HTERT RPE-1 (cell line): ENCODE measurements around the gene COL5A1.

Experiments
- in situ Hi-C: fragments of 300-500 bp; cut with MboI; formaldehyde crosslinking; loops from 4 replicates; pipeline ENCODE4 v1.14.3; 2020; ENCODE audit warnings: low sequenced_read_pairs

The COL5A1 gene

GRCh38 chr9:134737842-134738580, 96.4 kb downstream of the COL5A1 start:
- in situ Hi-C loops, result no loop called here

DNA sequence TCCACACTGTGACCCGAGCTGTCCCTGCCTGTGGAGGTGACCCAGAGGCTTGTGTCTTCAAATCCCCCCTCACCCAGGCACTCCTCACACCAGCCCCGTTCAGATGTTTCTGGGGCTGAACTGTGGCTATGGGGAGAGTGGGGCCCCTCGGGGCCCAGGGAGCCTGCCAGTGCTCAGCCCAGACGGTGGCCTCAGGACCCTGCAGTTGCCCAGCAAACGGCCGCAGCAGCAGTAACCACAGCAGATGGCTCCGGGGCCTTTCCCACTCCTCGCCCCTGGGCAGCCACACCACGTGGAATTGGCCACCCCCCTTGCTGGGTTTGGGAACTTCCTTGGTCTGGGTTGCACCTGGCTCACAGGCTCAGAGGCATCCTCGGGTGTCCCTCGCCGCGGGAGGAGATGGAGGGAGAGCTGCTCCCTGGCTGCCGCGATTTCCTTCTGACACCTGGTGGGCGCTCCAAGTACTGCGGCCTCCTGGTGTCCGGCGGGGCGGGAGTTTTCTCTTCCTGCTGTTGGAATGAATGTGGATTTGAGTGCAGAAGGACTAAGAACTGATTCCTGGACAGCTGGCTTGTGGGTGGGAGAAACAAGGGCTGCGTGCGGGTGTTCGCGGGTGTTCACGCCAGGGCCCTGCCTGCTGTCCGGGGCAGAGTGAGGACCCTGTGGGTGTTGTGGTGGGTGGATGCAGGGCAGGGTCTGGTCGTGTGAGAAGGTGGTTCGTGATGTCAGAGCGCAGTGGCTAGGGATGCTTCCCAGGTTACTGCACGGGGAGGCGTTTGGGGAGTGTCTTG, 97.5 kb downstream of the COL5A1 start:
- in situ Hi-C loops, result no loop called here

- in situ Hi-C loops, result no loop called here
These were observed 98.0 kb downstream of the COL5A1 start for GRCh38 chr9:134739660-134739968.

GRCh38 chr9:134740071-134740470, 98.5 kb downstream of the COL5A1 start:
- in situ Hi-C loops, result no loop called here

DNA sequence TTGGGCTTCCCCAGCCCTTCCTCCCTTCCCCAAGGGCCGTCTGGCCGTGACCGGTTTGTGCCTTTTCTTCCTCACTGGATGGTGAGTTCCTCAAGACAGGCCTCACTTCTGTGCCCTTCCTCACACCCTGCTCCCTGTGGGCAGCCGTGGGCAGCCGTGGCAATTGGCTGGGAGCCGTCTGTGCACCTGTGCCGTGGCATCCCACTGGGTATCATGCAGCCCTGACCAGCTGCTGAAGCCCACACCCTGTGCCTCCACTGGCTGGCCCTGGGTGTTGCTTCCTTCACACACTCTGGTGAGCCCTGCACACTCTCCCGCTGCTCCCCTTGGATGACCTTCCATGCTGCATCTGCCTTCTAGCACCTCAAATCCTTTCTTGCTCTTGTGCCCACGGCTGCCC, 100.2 kb downstream of the COL5A1 start:
- in situ Hi-C loops, result no loop called here

DNA sequence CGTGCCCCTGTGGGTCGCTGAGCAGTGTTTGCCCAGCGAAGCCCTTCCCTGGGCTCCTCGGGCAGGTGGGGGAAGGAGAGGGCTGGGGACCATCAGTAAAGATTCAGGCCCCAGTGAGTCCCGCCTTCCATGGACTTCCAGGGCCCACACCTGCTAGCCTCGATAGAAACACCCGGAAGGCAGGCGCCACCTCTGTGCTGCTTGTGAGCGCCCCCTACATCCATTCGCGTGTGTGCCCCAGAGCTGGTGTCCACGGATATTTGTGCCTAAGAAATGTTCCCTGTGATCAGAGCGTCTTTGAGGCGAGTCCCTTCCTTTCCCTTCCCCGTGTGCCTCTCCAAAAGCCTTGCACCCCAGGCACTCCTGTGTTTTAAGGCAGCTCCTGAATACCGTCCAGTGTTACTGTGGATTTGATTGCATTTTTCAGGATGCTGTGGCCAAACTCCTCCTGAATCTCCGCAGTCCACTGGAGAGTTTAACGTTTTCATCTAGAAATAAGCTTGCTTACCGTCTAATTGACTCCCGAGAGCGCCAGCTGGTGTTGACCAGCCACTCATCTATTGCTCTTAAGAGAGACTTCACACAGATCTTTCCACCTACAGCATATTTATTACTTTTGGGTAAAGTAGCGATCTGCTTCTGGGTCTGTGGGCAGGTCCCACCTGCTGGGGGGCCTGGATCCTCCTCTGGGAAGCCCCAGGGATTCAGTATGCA, 101.4 kb downstream of the COL5A1 start:
- in situ Hi-C loops, result no loop called here

- in situ Hi-C loops, result no loop called here
These were observed 102.2 kb downstream of the COL5A1 start for GRCh38 chr9:134743853-134744252.

GRCh38 chr9:134744385-134745295, 103.0 kb downstream of the COL5A1 start:
- in situ Hi-C loops, result no loop called here

GRCh38 chr9:134747951-134748489, 106.4 kb downstream of the COL5A1 start:
- in situ Hi-C loops, result no loop called here

GRCh38 chr9:134748591-134748990, 107.0 kb downstream of the COL5A1 start:
- in situ Hi-C loops, result no loop called here

- in situ Hi-C loops, result no loop called here
These were observed 109.0 kb downstream of the COL5A1 start for GRCh38 chr9:134750450-134751155.

DNA sequence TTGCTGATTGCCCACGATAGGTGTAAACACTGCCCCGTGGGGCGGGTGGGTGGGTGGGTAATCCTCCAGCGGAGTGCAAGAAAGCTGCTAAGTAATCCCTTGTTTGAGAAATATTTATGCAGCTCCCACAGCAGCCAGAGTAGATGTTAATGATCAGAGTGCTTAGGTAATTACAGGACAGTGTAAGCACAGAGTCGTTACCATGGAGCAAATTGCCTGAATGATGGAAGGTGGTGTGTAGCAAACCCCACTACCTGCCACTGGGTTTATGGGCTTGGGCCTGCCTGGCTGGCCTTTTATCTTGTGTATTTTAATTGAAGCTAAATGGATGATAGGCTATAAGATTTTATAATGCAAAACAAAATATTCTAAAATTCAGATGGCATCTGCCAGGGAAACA, 110.0 kb downstream of the COL5A1 start:
- in situ Hi-C loops, result no loop called here

DNA sequence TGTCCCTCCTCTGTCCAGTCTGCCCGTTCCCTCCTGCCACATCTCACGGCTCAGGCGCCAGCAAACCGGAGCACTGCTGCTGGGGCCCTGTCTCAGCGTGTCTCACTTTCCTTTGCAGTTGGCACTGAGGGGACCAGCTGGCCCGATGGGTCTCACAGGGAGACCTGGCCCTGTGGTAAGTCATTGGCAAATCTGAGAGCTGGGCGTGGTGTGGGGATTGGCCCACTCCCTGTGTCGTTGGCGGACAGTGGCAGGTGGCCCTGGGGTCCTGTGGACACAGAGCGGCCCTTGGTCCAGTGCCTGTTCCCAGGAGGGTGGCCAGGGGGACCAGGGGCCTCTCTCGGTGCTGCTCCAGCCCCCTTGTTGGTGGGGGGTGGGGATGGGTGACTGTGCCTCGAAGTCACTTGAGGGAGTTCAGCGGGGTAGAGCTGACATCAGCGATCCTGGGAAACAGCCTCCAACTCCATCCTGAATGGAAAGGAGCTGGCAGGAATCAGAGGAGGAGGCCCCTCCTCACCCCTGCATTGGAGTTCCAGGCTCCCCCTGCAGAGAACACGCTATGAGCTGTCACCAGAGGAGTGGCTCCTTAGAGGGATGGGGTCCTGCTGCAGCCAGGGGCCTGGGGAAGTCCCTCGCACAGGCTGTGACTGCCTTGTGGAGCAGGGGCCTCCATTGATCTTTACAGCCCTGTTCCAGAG, 111.0 kb downstream of the COL5A1 start:
- in situ Hi-C loops, result no loop called here

- in situ Hi-C loops, result no loop called here
These were observed 111.6 kb downstream of the COL5A1 start for GRCh38 chr9:134753191-134753590.

DNA sequence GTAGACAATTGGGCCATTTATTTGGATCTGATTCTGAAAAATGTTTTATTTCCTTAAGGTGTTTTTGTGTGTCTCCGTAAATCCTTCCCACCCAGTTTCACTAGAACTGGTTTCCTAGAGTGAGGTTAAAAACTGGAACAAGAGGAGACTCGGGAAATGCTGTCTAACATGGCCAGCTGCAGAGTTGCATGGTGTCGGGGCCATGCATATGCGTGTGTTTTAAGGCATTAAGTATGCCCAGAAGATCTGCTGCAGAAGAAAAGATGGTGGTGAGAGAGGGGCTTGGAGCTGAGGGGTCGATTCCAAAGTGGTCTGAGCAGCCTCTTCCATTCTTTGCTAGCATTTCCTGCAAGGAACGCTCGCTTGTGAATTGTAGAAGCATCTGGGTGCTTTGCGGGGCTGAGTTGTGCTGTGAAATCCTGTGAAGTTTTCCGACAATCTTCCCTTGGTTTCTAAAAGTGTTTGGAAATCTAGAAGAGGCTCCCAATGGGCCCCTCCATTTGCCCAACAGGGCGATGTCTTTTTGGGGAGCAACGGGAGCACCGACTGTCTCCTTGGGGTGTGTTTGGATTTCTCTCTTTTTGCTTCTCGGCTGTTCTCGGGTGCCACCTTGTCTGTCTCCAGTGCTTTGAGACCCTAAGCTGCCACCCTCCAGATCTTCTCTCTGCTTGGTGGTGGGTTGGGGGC, 113.8 kb downstream of the COL5A1 start:
- in situ Hi-C loops, result no loop called here

DNA sequence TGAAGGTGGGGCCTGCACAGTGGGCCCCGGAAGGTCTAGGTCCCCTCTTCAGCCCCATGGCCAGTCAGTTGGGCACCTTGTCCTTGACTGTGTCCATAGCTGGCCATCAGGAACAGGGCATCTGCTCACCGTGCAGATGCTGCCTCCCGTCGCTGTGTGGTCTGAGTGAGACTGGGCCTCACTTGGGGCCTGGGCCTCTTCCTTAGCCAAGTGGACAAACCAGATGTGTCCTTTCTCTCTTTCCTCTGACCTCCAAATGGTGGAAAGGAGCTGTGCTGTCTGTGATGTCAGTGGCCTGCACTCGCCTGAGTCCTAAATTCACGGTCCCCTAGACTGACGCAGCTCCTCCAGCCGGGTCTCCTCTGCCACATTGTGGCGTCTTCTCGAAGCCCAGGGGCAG, 114.5 kb downstream of the COL5A1 start:
- in situ Hi-C loops, result no loop called here

DNA sequence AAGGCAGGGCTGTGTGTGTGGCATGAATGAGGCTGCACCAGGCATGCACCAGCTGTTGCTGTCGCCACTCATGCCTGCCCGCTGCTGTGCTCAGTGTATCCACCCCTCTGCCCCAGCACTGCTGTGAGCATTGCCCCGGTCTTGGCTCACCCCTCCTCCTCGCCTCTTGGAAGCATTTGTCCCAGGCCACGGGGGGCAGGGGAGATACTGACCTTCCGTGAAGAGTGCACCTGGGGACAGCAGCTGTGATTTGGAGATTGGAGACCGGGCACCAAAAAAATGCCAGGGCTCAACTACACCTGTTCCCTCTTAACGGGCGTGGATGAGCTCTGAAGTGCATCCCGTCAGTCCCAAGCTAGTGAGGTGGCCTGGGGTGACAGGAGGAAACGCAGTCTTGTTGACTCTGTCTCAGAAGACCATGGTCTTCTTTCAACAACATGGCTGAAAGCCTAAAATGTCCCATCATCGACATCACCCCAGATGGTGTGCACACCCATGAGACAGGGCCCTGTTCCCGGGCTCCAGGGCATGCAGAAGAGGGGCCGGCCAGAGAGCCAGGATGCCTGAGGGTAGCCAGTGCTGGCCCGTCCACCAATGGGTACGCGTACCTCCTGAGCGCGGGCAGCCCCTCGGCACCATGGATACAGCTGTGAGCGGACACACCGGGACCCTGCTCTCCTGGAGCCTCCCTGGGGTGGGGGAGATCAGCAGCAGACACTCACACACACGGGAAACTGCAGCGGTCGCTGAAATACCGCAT, 115.8 kb downstream of the COL5A1 start:
- in situ Hi-C loops, result no loop called here

DNA sequence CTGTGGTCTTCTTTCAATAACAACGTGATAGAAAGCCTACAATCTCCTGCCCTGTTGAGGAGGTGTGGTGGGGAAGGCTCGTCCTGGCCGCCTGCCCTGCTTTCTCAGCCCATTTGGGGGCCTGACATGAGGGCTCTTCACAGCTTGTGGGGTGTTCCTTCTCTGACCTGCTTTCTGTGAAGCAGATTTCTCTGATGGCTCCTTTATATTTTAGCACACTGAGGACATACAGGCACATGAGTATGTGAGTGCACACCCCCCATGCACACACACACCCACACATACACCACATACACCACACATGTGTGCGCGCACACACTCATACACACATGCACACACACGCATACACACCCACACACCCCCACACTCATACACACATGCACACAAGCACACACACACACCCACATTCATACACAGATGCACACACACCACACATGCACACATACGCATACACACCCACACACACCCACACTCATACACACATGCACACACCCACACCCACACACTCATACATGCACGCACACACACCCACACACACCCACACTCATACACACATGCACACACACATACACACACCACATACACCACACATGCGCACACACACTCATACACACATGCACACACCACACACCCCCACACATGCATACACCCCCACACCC, 117.5 kb downstream of the COL5A1 start:
- in situ Hi-C loops, result no loop called here
